SK-N-SH (cell line): Measurements from ENCODE around the gene ATP1A4. TPM values are rescaled to one million over a fixed set of nuclear protein-coding genes. Genes with fewer than 3 reads are reported as not detected.

Experiments
- CTCF ChIA-PET: fragments of 300-600, 350-600 bp; formaldehyde crosslinking; extraction: SDS; loops from one replicate; lab custom pipeline; 2021; lab: Yijun Ruan, JAX
- POLR2A ChIA-PET: fragments of 350-600 bp; sonication (Branson Sonifier 250); formaldehyde crosslinking; extraction: SDS; loops from one replicate; lab custom pipeline; 2020; ENCODE audit warnings: antibody characterized with exemption, inconsistent platforms; lab: Yijun Ruan, JAX
- DNase-seq: peaks from one replicate; pipeline ENCODE4 v3.0.0; 2012
- H2AFZ ChIP-seq: fragments of 200-600 bp; sonication (generic); 2 replicates; pipeline ENCODE4 v1.8.1; 2016; ENCODE audit warnings: antibody characterized with exemption, mild to moderate bottlenecking, low read depth
- H3F3A ChIP-seq: fragments of 200-600 bp; sonication (generic); replicated peaks from 2 replicates; pipeline ENCODE3; 2016; ENCODE audit warnings: antibody characterized with exemption, mild to moderate bottlenecking; ENCODE audit not compliant: insufficient read depth
- H3K27ac ChIP-seq, 2 experiments: fragments of 200-500 bp in 1 of 2; fragments of 200-600 bp in 1 of 2; sonication (Bioruptor generic) in 1 of 2; sonication (generic), shearing (Covaris generic) in 1 of 2; 2 replicates each; pipeline versions ENCODE4 v1.5.1 to v1.6.1; 2014 to 2016; ENCODE audit warnings: low read depth in 2 of 2, inconsistent platforms in 1 of 2, low read length in 1 of 2, mild to moderate bottlenecking in 1 of 2, mixed read lengths in 1 of 2
- H3K27me3 ChIP-seq: fragments of 200-600 bp; sonication (generic), shearing (Covaris generic); 2 replicates; pipeline ENCODE4 v1.6.1; 2016; ENCODE audit warnings: mixed run types; ENCODE audit not compliant: insufficient read depth
- H3K36me3 ChIP-seq, 2 experiments: fragments of 200-500 bp in 1 of 2; fragments of 200-600 bp in 1 of 2; sonication (Bioruptor generic) in 1 of 2; sonication (generic) in 1 of 2; replicated peaks in 1 of 2; 2 replicates each; pipeline versions ENCODE3 to v1.5.1; 2014 to 2016; ENCODE audit warnings: low read length in 1 of 2, mild to moderate bottlenecking in 1 of 2; ENCODE audit not compliant: insufficient read depth in 2 of 2, control insufficient read depth in 1 of 2
- H3K4me1 ChIP-seq, 2 experiments: fragments of 200-500 bp in 1 of 2; fragments of 200-600 bp in 1 of 2; sonication (Bioruptor generic) in 1 of 2; sonication (generic), shearing (Covaris generic) in 1 of 2; 2 replicates each; pipeline versions ENCODE4 v1.5.1 to v1.6.1; 2014 to 2016; ENCODE audit warnings: low read depth in 1 of 2, low read length in 1 of 2, mixed run types in 1 of 2; ENCODE audit not compliant: insufficient read depth in 2 of 2, control insufficient read depth in 1 of 2
- H3K4me2 ChIP-seq: fragments of 200-600 bp; sonication (generic), shearing (Covaris generic); 2 replicates; pipeline ENCODE4 v1.6.1; 2017; ENCODE audit warnings: mixed run types
- H3K4me3 ChIP-seq, 2 experiments: fragments of 200-500 bp in 1 of 2; fragments of 200-600 bp in 1 of 2; sonication (Bioruptor generic) in 1 of 2; sonication (generic), shearing (Covaris generic) in 1 of 2; 2 replicates each; pipeline versions ENCODE4 v1.5.1 to v1.8.1; 2014 to 2016; ENCODE audit warnings: low read depth in 2 of 2, inconsistent platforms in 1 of 2, low read length in 1 of 2, mild to moderate bottlenecking in 1 of 2, mixed read lengths in 1 of 2, moderate library complexity in 1 of 2
- H3K79me2 ChIP-seq: fragments of 200-600 bp; sonication (generic); 2 replicates; pipeline ENCODE4 v1.8.1; 2017; ENCODE audit warnings: mild to moderate bottlenecking; ENCODE audit not compliant: insufficient read depth
- H3K9ac ChIP-seq: fragments of 200-600 bp; sonication (generic); 2 replicates; pipeline ENCODE4 v1.6.1; 2017; ENCODE audit warnings: mixed run types
- H3K9me2 ChIP-seq: fragments of 200-600 bp; sonication (generic); 2 replicates; pipeline ENCODE4 v1.6.1; 2017; ENCODE audit warnings: mixed run types
- H3K9me3 ChIP-seq: fragments of 200-600 bp; sonication (generic); 2 replicates; pipeline ENCODE4 v1.6.1; 2017; ENCODE audit warnings: mixed run types, mild to moderate bottlenecking, moderate library complexity
- H4K20me1 ChIP-seq: fragments of 200-600 bp; sonication (generic); 2 replicates; pipeline ENCODE4 v1.6.1; 2017; ENCODE audit warnings: mild to moderate bottlenecking, mixed run types; ENCODE audit not compliant: insufficient read depth
- CTCF ChIP-seq: fragments of 200-600 bp; sonication (generic); IDR thresholded peaks from 2 replicates; pipeline ENCODE4 v1.6.1; 2017; ENCODE audit warnings: antibody characterized with exemption, mild to moderate bottlenecking, moderate library complexity
- ELF1 ChIP-seq: IDR thresholded peaks from 2 replicates; pipeline ENCODE4 v1.4.0; 2012
- EP300 ChIP-seq, 2 experiments: IDR thresholded peaks; 2 replicates each; pipeline versions ENCODE4 v1.4.0 to v1.6.1; 2012; ENCODE audit warnings: borderline replicate concordance in 1 of 2, low read depth in 1 of 2, low read length in 1 of 2
- FOSL2 ChIP-seq: IDR thresholded peaks from 2 replicates; pipeline ENCODE4 v1.4.0; 2012; ENCODE audit warnings: low read depth, mild to moderate bottlenecking, moderate library complexity, borderline replicate concordance
- FOXM1 ChIP-seq: IDR thresholded peaks from 2 replicates; pipeline ENCODE4 v1.4.0; 2012; ENCODE audit warnings: low read depth, mild to moderate bottlenecking
- GATA2 ChIP-seq: sonication (generic); formaldehyde crosslinking; IDR thresholded peaks from 2 replicates; pipeline ENCODE4 v1.5.0; 2020; ENCODE audit warnings: mild to moderate bottlenecking, missing genetic modification reagents
- IRF3 ChIP-seq: fragments of 150-350 bp; IDR thresholded peaks from 2 replicates; pipeline ENCODE4 v1.6.1; 2016; ENCODE audit warnings: mild to moderate bottlenecking, low read depth, low read length
- MAX ChIP-seq: IDR thresholded peaks from 2 replicates; pipeline ENCODE4 v1.4.0; 2012; ENCODE audit warnings: low read depth
- MXI1 ChIP-seq: IDR thresholded peaks from 2 replicates; pipeline ENCODE4 v1.6.1; 2012; ENCODE audit warnings: mild to moderate bottlenecking, low read depth, low read length, improper control_type of control experiment
- PBX3 ChIP-seq: IDR thresholded peaks from 2 replicates; pipeline ENCODE4; 2012
- POLR2AphosphoS5 ChIP-seq: IDR thresholded peaks from 2 replicates; pipeline ENCODE4 v1.6.1; 2012; ENCODE audit warnings: low read depth, low read length
- RCOR1 ChIP-seq: fragments of 150-350 bp; IDR thresholded peaks from 2 replicates; pipeline ENCODE4 v1.6.1; 2017; ENCODE audit warnings: antibody characterized with exemption, low read length
- RFX5 ChIP-seq: IDR thresholded peaks from 2 replicates; pipeline ENCODE4 v1.6.1; 2012; ENCODE audit warnings: mild to moderate bottlenecking, improper control_type of control experiment, low read length
- SIN3A ChIP-seq: IDR thresholded peaks from 2 replicates; pipeline ENCODE4 v1.6.1; 2012; ENCODE audit warnings: low read depth, mild to moderate bottlenecking, low read length, moderate library complexity, borderline replicate concordance
- SMC3 ChIP-seq: IDR thresholded peaks from 2 replicates; pipeline ENCODE4 v1.6.1; 2012; ENCODE audit warnings: low read depth, low read length, improper control_type of control experiment
- TAF1 ChIP-seq: IDR thresholded peaks from 2 replicates; pipeline ENCODE4 v1.6.1; 2012; ENCODE audit warnings: low read depth, mild to moderate bottlenecking, low read length, moderate library complexity, borderline replicate concordance
- TEAD4 ChIP-seq: IDR thresholded peaks from 2 replicates; pipeline ENCODE4 v1.4.0; 2012; ENCODE audit warnings: mild to moderate bottlenecking, borderline replicate concordance; ENCODE audit not compliant: insufficient read depth
- USF1 ChIP-seq: IDR thresholded peaks from 2 replicates; pipeline ENCODE4 v1.4.0; 2012; ENCODE audit warnings: low read depth, borderline replicate concordance
- YY1 ChIP-seq: IDR thresholded peaks from 2 replicates; pipeline ENCODE4 v1.4.0; 2012; ENCODE audit warnings: low read depth, mild to moderate bottlenecking
- ZBTB33 ChIP-seq: IDR thresholded peaks from 2 replicates; pipeline ENCODE4 v1.4.0; 2012; ENCODE audit warnings: low read depth, borderline replicate concordance
- WGBS: methylation state at CpG from one replicate; pipeline ENCODE4 v1.1.6; 2017; ENCODE audit warnings: low lambda C conversion rate; 5-methylcytosine and 5-hydroxymethylcytosine counted together
- polyA plus RNA-seq, 3 experiments: library from polyadenylated mRNA; depleted of rRNA; stranded (reverse); fragments of >200 nt; gene quantifications; 2 replicates each; pipeline ENCODE4 v1.2.3, GENCODE V29; 2012

The ATP1A4 gene
- polyA plus RNA-seq, 1 of the 3 experiments (the other 2 are of a cell fraction) = not detected

GRCh38 chr1:160139840-160140239 is 11.6 kb upstream of the ATP1A4 start:
- Histone ChIP-seq H3K4me1 (no peaks in the 10 kb centered on the region), H4K20me1 (no peaks in the 10 kb centered on the region), H2AFZ (no peak overlapping the region), H3K27ac (no peak overlapping the region), H3K4me3 (no peak overlapping the region), H3K9ac (no peak overlapping the region), H3K9me2 (no peaks in the 10 kb centered on the region), H3F3A (no peaks in the 10 kb centered on the region), H3K79me2 (no peaks in the 10 kb centered on the region), H3K9me3 (no peaks in the 10 kb centered on the region), H3K27me3 (peaks cover 26% of the 10 kb centered on the region; the same call in 1 of the 2 replicates), H3K4me2 (no peak overlapping the region), H3K36me3 (no peaks in the 10 kb centered on the region)
- CTCF ChIA-PET = no interaction called here
- 75% methylated on average over 8 of the region's 8 CpGs for WGBS
- POLR2A ChIA-PET = no interaction called here
- DNase-seq = no peak
- TF ChIP-seq FOSL2 (no peak), MXI1 (no peak), YY1 (no peak), ELF1 (no peak), PBX3 (no peak), TEAD4 (no peak), TAF1 (no peak), GATA2 (CRISPR knock-in tag) (no peak), POLR2AphosphoS5 (no peak)

- Histone ChIP-seq H3K9me3 (no peaks in the 10 kb centered on the region), H2AFZ (no peak overlapping the region), H3K36me3 (no peaks in the 10 kb centered on the region), H3K4me2 (no peak overlapping the region), H3K4me1 (0 out of 4 replicates have a peak, but pooled peaks cover 0 to 4% of the 10 kb centered on the region in 2 experiments), H4K20me1 (no peaks in the 10 kb centered on the region), H3F3A (no peaks in the 10 kb centered on the region), H3K27ac (no peak overlapping the region), H3K9me2 (no peaks in the 10 kb centered on the region), H3K79me2 (no peaks in the 10 kb centered on the region), H3K4me3 (no peak overlapping the region), H3K27me3 (peaks cover 26% of the 10 kb centered on the region; the same call in 1 of the 2 replicates), H3K9ac (no peak overlapping the region)
- 0% methylated on average over 1 of the region's 1 CpG for WGBS
- no peak for DNase-seq
- CTCF ChIA-PET = interaction anchor here (1.8 kb wide), 1 partner anchor 76 kb away, joined by 4 read pairs; no protein-coding TSS in a partner anchor
- POLR2A ChIA-PET = no interaction called here
- TF ChIP-seq RCOR1 (no peak), GATA2 (CRISPR knock-in tag) (no peak), POLR2AphosphoS5 (no peak), MAX (no peak), FOXM1 (no peak), CTCF (no peak), EP300 (IDR thresholded peaks at IDR 0.05; ENCODE audit: borderline replicate concordance in 1 of 2, low read depth in 1 of 2, low read length in 1 of 2) (no peak), RFX5 (no peak), MXI1 (no peak), SMC3 (no peak), FOSL2 (no peak), SIN3A (no peak), IRF3 (no peak), USF1 (no peak), ZBTB33 (no peak)
These were observed 7.7 kb upstream of the ATP1A4 start for GRCh38 chr1:160143695-160144094.
